Measurements from ENCODE around the gene CCR7. TPM values are rescaled to one million over a fixed set of nuclear protein-coding genes. Genes with fewer than 3 reads are reported as not detected.

CCR7 gene
- total and polyA plus RNA-seq, 2 donors (not counting 1 experiment from before 2014, with no cell fraction given), result 116 to 481 TPM

DNA sequence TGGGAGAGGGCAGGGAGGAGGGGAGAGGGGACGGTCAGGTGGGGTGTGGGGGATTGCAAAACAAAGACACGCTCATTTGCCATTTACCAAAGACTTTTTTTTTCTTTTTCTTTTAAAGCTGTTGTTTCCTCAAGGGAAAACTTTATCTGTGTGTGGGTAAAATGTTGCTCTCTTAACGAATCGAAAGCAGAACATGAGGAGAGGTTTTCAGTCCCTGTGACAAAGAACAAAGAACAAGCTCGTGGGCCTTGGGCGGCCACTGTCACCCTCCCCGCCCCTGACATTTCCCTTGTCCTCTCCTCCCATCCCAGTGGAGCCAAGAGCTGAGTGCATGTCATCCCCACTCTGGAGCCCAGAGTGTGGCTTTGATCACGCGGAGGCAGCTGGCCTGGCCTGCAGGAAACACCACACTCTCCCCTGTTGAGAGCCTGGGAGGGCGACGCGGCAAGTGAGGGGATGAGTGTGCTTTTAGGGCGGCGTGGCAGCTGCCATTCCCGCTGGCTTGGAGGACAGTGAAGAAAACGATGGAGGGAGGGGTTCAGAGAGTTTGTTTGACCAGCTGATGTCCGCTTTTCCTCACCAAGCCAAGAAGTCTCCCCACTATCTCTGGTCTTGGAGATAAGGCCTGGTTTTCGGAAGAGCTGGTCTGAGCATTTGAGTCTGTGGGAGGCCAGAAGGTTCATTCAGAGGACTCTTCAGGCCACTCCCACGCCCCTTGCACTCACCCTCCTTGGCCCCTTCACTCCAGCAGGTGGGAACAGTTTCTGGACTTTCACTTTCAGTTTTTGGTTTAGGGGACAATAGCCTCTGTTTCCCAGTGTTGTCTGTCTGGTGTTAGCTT lies 11.4 kb downstream of the CCR7 start:
- Histone ChIP-seq H3K4me3 (ENCODE audit: control extremely low read depth in 1 of 5, extremely low read depth in 1 of 5, insufficient read depth in 1 of 5, low read depth in 2 of 5, low read length in 4 of 5) (peak overlapping the region in 3 of 5 experiments; percentile 9 to 33 (median 25)), H3K36me3 (replicated peaks in 1 of 2; ENCODE audit: control extremely low read depth in 1 of 2, control insufficient read depth in 1 of 2, extremely low read depth in 1 of 2, insufficient read depth in 2 of 2, low read length in 1 of 2) (peaks cover 0 to 51% of the 10 kb centered on the region in 2 experiments), H3K9ac (ENCODE audit: low read length) (peak overlapping the region; percentile 41), H4K20me1 (ENCODE audit: control insufficient read depth, insufficient read depth, low read length, poor library complexity, severe bottlenecking) (peaks cover 19% of the 10 kb centered on the region), H3K79me2 (ENCODE audit: control insufficient read depth, insufficient read depth, low read length) (peaks cover 49% of the 10 kb centered on the region), H3K4me1 (ENCODE audit: control insufficient read depth in 2 of 2, insufficient read depth in 2 of 2, low read length in 2 of 2) (peaks cover 98 to 100% of the 10 kb centered on the region in 2 donors), H2AFZ (ENCODE audit: insufficient read depth, low read depth, low read length, poor library complexity, severe bottlenecking) (peak overlapping the region; percentile 35), H3K9me3 (ENCODE audit: control extremely low read depth in 1 of 3, control insufficient read depth in 2 of 3, insufficient read depth in 1 of 3, low read length in 2 of 3) (no peaks in the 10 kb centered on the region), H3K27ac (ENCODE audit: low read length in 2 of 2) (peak overlapping the region; percentile 83 to 98), H3K4me2 (replicated peaks; ENCODE audit: low read depth, low read length, poor library complexity, severe bottlenecking) (peak overlapping the region; percentile 73), H3K27me3 (replicated peaks in 1 of 4; ENCODE audit: control extremely low read depth in 1 of 4, control insufficient read depth in 3 of 4, insufficient read depth in 4 of 4, low read length in 3 of 4) (no peaks in the 10 kb centered on the region)
- TF ChIP-seq EZH2 (IDR thresholded peaks at IDR 0.05; ENCODE audit: borderline replicate concordance, insufficient read depth, low read depth, low read length, poor library complexity, severe bottlenecking), result no peak
- TF ChIP-seq, protein P1, sequence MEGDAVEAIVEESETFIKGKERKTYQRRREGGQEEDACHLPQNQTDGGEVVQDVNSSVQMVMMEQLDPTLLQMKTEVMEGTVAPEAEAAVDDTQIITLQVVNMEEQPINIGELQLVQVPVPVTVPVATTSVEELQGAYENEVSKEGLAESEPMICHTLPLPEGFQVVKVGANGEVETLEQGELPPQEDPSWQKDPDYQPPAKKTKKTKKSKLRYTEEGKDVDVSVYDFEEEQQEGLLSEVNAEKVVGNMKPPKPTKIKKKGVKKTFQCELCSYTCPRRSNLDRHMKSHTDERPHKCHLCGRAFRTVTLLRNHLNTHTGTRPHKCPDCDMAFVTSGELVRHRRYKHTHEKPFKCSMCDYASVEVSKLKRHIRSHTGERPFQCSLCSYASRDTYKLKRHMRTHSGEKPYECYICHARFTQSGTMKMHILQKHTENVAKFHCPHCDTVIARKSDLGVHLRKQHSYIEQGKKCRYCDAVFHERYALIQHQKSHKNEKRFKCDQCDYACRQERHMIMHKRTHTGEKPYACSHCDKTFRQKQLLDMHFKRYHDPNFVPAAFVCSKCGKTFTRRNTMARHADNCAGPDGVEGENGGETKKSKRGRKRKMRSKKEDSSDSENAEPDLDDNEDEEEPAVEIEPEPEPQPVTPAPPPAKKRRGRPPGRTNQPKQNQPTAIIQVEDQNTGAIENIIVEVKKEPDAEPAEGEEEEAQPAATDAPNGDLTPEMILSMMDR (IDR thresholded peaks at IDR 0.05), result no peak
- Mint-ChIP-seq H3K27me3 (no peaks in the 10 kb centered on the region), H3K4me3 (peak overlapping the region; percentile 84), H3K9me3 (ENCODE audit: insufficient read depth) (no peaks in the 10 kb centered on the region), H3K27ac (peak overlapping the region; percentile 92), H3K4me1 (peaks cover 97% of the 10 kb centered on the region)
- WGBS (ENCODE audit: insufficient coverage), result 4% methylated on average over 11 of the region's 19 CpGs
- intact Hi-C loops (cut with micrococcal nuclease), result loop anchor here (1.0 to 2.0 kb wide), 2 partner anchors 7 to 61 kb away; no protein-coding TSS in a partner anchor
- DNase-seq (peak; percentile 79), ATAC-seq (ENCODE audit: low read depth) (peak; percentile 60)
- CTCF ChIA-PET, result interaction anchor here (0.6 to 25.2 kb wide), 23 partner anchors 6 to 1112 kb away, joined by 3 to 634 read pairs (median 4); partner anchors contain the start of genes CCR7 and IGFBP4
- POLR2A ChIA-PET, result interaction anchor here (0.5 to 9.4 kb wide), 12 partner anchors 8 to 1134 kb away, joined by 3 to 78 read pairs (median 6); partner anchors contain the start of genes CCR7 and TOP2A
